GM12878 (cell line): Measurements from ENCODE around the gene NANOGP8. TPM values are rescaled to one million over a fixed set of nuclear protein-coding genes. Genes with fewer than 3 reads are reported as not detected.

Experiments
- ATAC-seq: fragments of 200-7000 bp; cut with Tn5 transposase; 3 replicates; pipeline ENCODE4 v1.9.1; 2020; ENCODE audit warnings: mild to moderate bottlenecking, moderate library complexity
- BruUV-seq: library from RNA; stranded (reverse); fragments of 400-500 nt; replicated peaks from 2 replicates; lab custom pipeline; 2021; lab: Mats Ljungman, UMichigan
- CTCF ChIA-PET: fragments of 300-600 bp; sonication (Branson Sonifier 250); formaldehyde crosslinking; extraction: SDS; loops from one replicate; lab custom pipeline; 2021; ENCODE audit warnings: inconsistent platforms; lab: Yijun Ruan, JAX
- POLR2A ChIA-PET: fragments of 350-600 bp; formaldehyde crosslinking; extraction: SDS; loops from one replicate; lab custom pipeline; 2021; ENCODE audit warnings: inconsistent platforms; lab: Charles Lee
- RAD21 ChIA-PET: fragments of 300-600 bp; sonication (Branson Sonifier 250); formaldehyde crosslinking; loops from one replicate; lab custom pipeline; 2023; ENCODE audit warnings: antibody characterized with exemption; ENCODE audit not compliant: unreplicated experiment; lab: Charles Lee
- SMC1A ChIA-PET: fragments of 300-600 bp; sonication (Branson Sonifier 250); formaldehyde crosslinking; loops from one replicate; lab custom pipeline; 2023; ENCODE audit not compliant: unreplicated experiment, uncharacterized antibody; lab: Charles Lee
- DNase-seq: peaks from one replicate; pipeline ENCODE4 v3.0.0-alpha.2; 2011; ENCODE audit warnings: low read depth, low spot score
- FAIRE-seq: peaks from 3 replicates; lab custom pipeline; 2011; peaks lifted over from hg19 to GRCh38; lab: Jason Lieb, UNC
- H2AFZ ChIP-seq: 2 replicates; pipeline ENCODE4 v1.6.0; 2011; ENCODE audit warnings: low read depth, low read length, control low read depth; ENCODE audit not compliant: control insufficient read depth
- H3K27ac ChIP-seq: 2 replicates; pipeline ENCODE4 v1.5.1; 2011; ENCODE audit warnings: control low read depth; ENCODE audit not compliant: control insufficient read depth, insufficient read depth
- H3K27me3 ChIP-seq, 2 experiments: replicated peaks in 1 of 2; 2 replicates each; pipeline versions ENCODE4 v1.6.0 to v1.6.1; 2011; ENCODE audit warnings: low read length in 1 of 2; ENCODE audit not compliant: control insufficient read depth in 2 of 2, insufficient read depth in 2 of 2
- H3K36me3 ChIP-seq, 2 experiments: 2 replicates each; pipeline ENCODE4 v1.5.1; 2011; ENCODE audit warnings: low read length in 1 of 2; ENCODE audit not compliant: control insufficient read depth in 2 of 2, insufficient read depth in 2 of 2
- H3K4me1 ChIP-seq: 2 replicates; pipeline ENCODE4 v1.6.1; 2011; ENCODE audit warnings: mild to moderate bottlenecking, low read length, moderate library complexity, mixed read lengths; ENCODE audit not compliant: control insufficient read depth, insufficient read depth
- H3K4me2 ChIP-seq: 2 replicates; pipeline ENCODE4 v1.6.0; 2011; ENCODE audit warnings: control low read depth; ENCODE audit not compliant: control insufficient read depth, insufficient read depth
- H3K4me3 ChIP-seq: fragments of 200-600 bp; sonication (generic); 2 replicates; pipeline ENCODE4 v1.5.1; 2016
- H3K79me2 ChIP-seq: 2 replicates; pipeline ENCODE4 v1.6.0; 2011; ENCODE audit warnings: low read length; ENCODE audit not compliant: control insufficient read depth, insufficient read depth
- H3K9ac ChIP-seq: 2 replicates; pipeline ENCODE4 v1.8.0; 2011; ENCODE audit warnings: low read length, control low read depth, mixed read lengths; ENCODE audit not compliant: control insufficient read depth, insufficient read depth
- H3K9me3 ChIP-seq: replicated peaks from 3 replicates; pipeline ENCODE4 v1.5.1; 2011; ENCODE audit warnings: mild to moderate bottlenecking, low read length; ENCODE audit not compliant: control insufficient read depth, insufficient read depth
- H4K20me1 ChIP-seq: 2 replicates; pipeline ENCODE4 v1.6.0; 2011; ENCODE audit not compliant: control insufficient read depth, insufficient read depth
- CEBPB ChIP-seq, 2 experiments: fragments of 150-350 bp in 1 of 2; IDR thresholded peaks; 2 replicates each; pipeline ENCODE4 v1.6.1; 2012 to 2014; ENCODE audit warnings: low read depth in 2 of 2, low read length in 2 of 2, borderline replicate concordance in 1 of 2, inconsistent platforms in 1 of 2
- CREB1 ChIP-seq: IDR thresholded peaks from 2 replicates; pipeline ENCODE4 v1.6.1; 2012; ENCODE audit warnings: low read depth, mild to moderate bottlenecking, inconsistent platforms
- ESRRA ChIP-seq: IDR thresholded peaks from 2 replicates; pipeline ENCODE4 v1.6.1; 2012; ENCODE audit warnings: mild to moderate bottlenecking, low read length, improper control_type of control experiment
- GABPA ChIP-seq: IDR thresholded peaks from 2 replicates; pipeline ENCODE4 v1.6.1; 2014; ENCODE audit warnings: antibody characterized with exemption, low read depth, mild to moderate bottlenecking, inconsistent platforms
- MEF2A ChIP-seq: IDR thresholded peaks from 2 replicates; pipeline ENCODE4 v1.6.1; 2011; ENCODE audit warnings: low read depth, mild to moderate bottlenecking, low read length, moderate library complexity; ENCODE audit not compliant: insufficient read depth
- PML ChIP-seq: IDR thresholded peaks from 2 replicates; pipeline ENCODE4 v1.6.1; 2012; ENCODE audit warnings: low read length, inconsistent platforms
- RB1 ChIP-seq: fragments of 450-650 bp; formaldehyde crosslinking; IDR thresholded peaks from 2 replicates; pipeline ENCODE4 v1.6.1; 2017; ENCODE audit warnings: mild to moderate bottlenecking, borderline replicate concordance
- RBBP5 ChIP-seq: fragments of 200-600 bp; sonication (generic); conservative IDR thresholded peaks from 2 replicates; pipeline ENCODE4 v1.6.1; 2016
- WGBS: methylation state at CpG from one replicate; pipeline ENCODE4 v1.1.6; 2016; ENCODE audit warnings: low lambda C conversion rate; ENCODE audit not compliant: insufficient replicate concordance, insufficient coverage; ENCODE audit errors: missing lambda C conversion rate; 5-methylcytosine and 5-hydroxymethylcytosine counted together
- in situ Hi-C: fragments of 300-500 bp; cut with MboI; formaldehyde crosslinking; loops from 9 replicates; pipeline ENCODE4 v1.14.3; 2018; ENCODE audit warnings: mixed read lengths
- intact Hi-C: fragments of 100-400 bp; cut with micrococcal nuclease; formaldehyde crosslinking; loops from one replicate; pipeline ENCODE4 v1.14.2; 2022; ENCODE audit not compliant: unreplicated experiment
- polyA plus RNA-seq, 11 experiments: library from polyadenylated mRNA; depleted of rRNA in 4 of 11; unstranded in 6 of 11; stranded (reverse) in 5 of 11; fragments of >200 nt; fragmentation: Nextera tagmentation in 4 of 11; fragmentation: Illumina TruSeq in 1 of 11; extraction: Ambion mirVana in 4 of 11; extraction: Trizol in 1 of 11; gene quantifications; 1 replicate in 1 of 11; 2 replicates in 10 of 11; pipeline versions ENCODE4 v1.2.1 to v1.2.3, GENCODE V29; 2011 to 2016; ENCODE audit warnings: inconsistent platforms in 2 of 11, missing spikeins in 2 of 11, low read depth in 1 of 11
- total RNA-seq, 4 experiments: library from RNA; depleted of rRNA in 3 of 4; stranded (reverse); fragments of >200 nt in 3 of 4; fragmentation: Illumina TruSeq in 1 of 4; extraction: Trizol in 1 of 4; gene quantifications; 2 replicates each; pipeline versions ENCODE4 v1.2.1 to v1.2.3, GENCODE V29; 2013 to 2021
- TF ChIP-seq, protein P1 (sequence below): fragments of 450-650 bp; IDR thresholded peaks from 2 replicates; pipeline ENCODE4 v1.6.1; 2017; ENCODE audit warnings: mild to moderate bottlenecking, low read depth, inconsistent platforms; ENCODE audit not compliant: poor library complexity, severe bottlenecking
- TF ChIP-seq, protein P2 (sequence below): IDR thresholded peaks from 2 replicates; pipeline ENCODE4 v1.6.1; 2012; ENCODE audit warnings: low read length, inconsistent platforms
- TF ChIP-seq, protein P3 (sequence below): IDR thresholded peaks from 2 replicates; pipeline ENCODE4 v1.6.1; 2011; ENCODE audit warnings: borderline replicate concordance, low read depth, mild to moderate bottlenecking, moderate library complexity, low read length; ENCODE audit not compliant: insufficient read depth, poor library complexity, severe bottlenecking
- TF ChIP-seq, protein P4 (sequence below): IDR thresholded peaks from 2 replicates; pipeline ENCODE4 v1.6.1; 2011; ENCODE audit warnings: borderline replicate concordance, low read depth, mild to moderate bottlenecking, moderate library complexity, mixed read lengths, low read length; ENCODE audit not compliant: insufficient read depth; ENCODE audit errors: extremely low read length
- TF ChIP-seq, protein P5 (sequence below): fragments of 150-350 bp; IDR thresholded peaks from 2 replicates; pipeline ENCODE4 v1.6.1; 2014; ENCODE audit warnings: mild to moderate bottlenecking, low read depth, low read length

NANOGP8 gene
- total and polyA plus RNA-seq, 10 of the 15 experiments (the other 5 are each of a cell fraction or from before 2014, with no cell fraction given) = not detected

DNA sequence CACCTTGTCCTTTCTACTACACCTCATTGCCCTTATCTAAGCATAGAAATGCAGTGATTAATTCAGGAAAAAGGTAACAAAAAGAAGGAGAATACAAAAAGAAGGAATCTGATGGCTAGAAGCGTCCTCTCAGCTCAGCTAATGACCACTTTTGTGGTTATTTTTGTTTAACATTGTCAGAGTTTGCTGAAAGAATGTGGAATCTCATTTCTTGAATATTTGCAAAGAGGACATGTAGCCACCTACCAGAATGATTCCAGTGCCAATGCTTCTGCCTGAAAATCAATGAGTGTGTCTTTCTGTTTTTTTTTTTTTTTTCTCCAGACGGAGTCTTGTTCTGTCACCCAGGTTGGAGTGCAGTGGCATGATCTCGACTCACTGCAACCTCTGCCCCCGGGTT, 24.5 kb downstream of the NANOGP8 start (continued):
- TF ChIP-seq, protein P1, sequence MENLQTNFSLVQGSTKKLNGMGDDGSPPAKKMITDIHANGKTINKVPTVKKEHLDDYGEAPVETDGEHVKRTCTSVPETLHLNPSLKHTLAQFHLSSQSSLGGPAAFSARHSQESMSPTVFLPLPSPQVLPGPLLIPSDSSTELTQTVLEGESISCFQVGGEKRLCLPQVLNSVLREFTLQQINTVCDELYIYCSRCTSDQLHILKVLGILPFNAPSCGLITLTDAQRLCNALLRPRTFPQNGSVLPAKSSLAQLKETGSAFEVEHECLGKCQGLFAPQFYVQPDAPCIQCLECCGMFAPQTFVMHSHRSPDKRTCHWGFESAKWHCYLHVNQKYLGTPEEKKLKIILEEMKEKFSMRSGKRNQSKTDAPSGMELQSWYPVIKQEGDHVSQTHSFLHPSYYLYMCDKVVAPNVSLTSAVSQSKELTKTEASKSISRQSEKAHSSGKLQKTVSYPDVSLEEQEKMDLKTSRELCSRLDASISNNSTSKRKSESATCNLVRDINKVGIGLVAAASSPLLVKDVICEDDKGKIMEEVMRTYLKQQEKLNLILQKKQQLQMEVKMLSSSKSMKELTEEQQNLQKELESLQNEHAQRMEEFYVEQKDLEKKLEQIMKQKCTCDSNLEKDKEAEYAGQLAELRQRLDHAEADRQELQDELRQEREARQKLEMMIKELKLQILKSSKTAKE = no peak
- TF ChIP-seq, protein P2, sequence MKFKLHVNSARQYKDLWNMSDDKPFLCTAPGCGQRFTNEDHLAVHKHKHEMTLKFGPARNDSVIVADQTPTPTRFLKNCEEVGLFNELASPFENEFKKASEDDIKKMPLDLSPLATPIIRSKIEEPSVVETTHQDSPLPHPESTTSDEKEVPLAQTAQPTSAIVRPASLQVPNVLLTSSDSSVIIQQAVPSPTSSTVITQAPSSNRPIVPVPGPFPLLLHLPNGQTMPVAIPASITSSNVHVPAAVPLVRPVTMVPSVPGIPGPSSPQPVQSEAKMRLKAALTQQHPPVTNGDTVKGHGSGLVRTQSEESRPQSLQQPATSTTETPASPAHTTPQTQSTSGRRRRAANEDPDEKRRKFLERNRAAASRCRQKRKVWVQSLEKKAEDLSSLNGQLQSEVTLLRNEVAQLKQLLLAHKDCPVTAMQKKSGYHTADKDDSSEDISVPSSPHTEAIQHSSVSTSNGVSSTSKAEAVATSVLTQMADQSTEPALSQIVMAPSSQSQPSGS = no peak
- no peak for TF ChIP-seq PML
- TF ChIP-seq, all 136 proteins: peak for 0

DNA sequence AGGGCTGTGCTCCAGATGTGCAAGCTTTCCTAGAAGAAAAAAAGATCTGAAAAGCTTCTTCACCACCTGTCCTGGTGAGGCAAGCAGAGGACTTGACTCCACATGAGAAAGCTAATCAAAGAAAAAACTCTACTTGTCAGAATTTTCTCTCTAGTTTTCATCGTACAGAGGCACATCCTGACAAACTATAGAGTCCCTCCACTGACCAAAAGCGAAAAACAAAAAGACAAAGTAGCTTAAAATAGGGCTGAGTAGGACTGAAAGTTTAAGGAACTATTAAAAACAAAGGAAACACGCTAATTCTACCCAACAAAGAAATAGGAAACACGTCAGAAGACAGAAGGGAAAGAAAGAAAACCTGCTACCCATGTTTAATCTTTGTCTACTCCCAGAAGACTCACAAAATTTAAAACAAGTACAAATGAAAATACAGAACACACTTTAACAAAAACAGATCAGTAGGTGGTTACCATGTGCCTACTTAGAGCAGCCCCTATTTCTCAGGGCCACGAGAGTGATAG, 26.5 kb downstream of the NANOGP8 start:
- Histone ChIP-seq H3K9ac (no peak overlapping the region), H3K27me3 (no peaks in the 10 kb centered on the region), H3K4me3 (0 out of 2 replicates have a peak overlapping the region, but pooled peaks have one; percentile 1), H3K27ac (peak overlapping the region; percentile 77), H3K9me3 (no peaks in the 10 kb centered on the region), H3K4me1 (peaks cover 8% of the 10 kb centered on the region; the same call in 1 of the 2 replicates), H3K79me2 (no peaks in the 10 kb centered on the region), H4K20me1 (no peaks in the 10 kb centered on the region), H3K36me3 (no peaks in the 10 kb centered on the region)
- ATAC-seq = peak; percentile 65
- intact Hi-C loops (loop anchor here (2.0 kb wide), 1 partner anchor 70 kb away; the partner anchor contains the start of gene ZNF770), in situ Hi-C loops (no loop called here)
- ChIA-PET SMC1A (interaction anchor here (1.1 kb wide), 1 partner anchor 44 kb away, joined by 4 read pairs; no protein-coding TSS in a partner anchor), POLR2A (no interaction called here), RAD21 (interaction anchor here (1.1 kb wide), 1 partner anchor 20 kb away, joined by 3 read pairs; no protein-coding TSS in a partner anchor)
- BruUV-seq = no TSS peak
- no peak for FAIRE-seq
- DNase-seq = no peak
- 0 out of 2 replicates have a peak, but pooled peaks have one; percentile 3 for TF ChIP-seq MEF2A
- TF ChIP-seq GABPA = peak; percentile 69; the same call in 1 of the 2 replicates
- TF ChIP-seq, protein P3, sequence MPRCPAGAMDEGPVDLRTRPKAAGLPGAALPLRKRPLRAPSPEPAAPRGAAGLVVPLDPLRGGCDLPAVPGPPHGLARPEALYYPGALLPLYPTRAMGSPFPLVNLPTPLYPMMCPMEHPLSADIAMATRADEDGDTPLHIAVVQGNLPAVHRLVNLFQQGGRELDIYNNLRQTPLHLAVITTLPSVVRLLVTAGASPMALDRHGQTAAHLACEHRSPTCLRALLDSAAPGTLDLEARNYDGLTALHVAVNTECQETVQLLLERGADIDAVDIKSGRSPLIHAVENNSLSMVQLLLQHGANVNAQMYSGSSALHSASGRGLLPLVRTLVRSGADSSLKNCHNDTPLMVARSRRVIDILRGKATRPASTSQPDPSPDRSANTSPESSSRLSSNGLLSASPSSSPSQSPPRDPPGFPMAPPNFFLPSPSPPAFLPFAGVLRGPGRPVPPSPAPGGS = no peak
- no peak for TF ChIP-seq RBBP5
- TF ChIP-seq CREB1 = peak; percentile 57
- TF ChIP-seq CEBPB (IDR thresholded peaks at IDR 0.05; ENCODE audit: borderline replicate concordance in 1 of 2, low read depth in 2 of 2, low read length in 2 of 2) = no peak
- TF ChIP-seq ESRRA = no peak
- TF ChIP-seq, protein P4, sequence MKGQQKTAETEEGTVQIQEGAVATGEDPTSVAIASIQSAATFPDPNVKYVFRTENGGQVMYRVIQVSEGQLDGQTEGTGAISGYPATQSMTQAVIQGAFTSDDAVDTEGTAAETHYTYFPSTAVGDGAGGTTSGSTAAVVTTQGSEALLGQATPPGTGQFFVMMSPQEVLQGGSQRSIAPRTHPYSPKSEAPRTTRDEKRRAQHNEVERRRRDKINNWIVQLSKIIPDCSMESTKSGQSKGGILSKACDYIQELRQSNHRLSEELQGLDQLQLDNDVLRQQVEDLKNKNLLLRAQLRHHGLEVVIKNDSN = no peak
- TF ChIP-seq, protein P5, sequence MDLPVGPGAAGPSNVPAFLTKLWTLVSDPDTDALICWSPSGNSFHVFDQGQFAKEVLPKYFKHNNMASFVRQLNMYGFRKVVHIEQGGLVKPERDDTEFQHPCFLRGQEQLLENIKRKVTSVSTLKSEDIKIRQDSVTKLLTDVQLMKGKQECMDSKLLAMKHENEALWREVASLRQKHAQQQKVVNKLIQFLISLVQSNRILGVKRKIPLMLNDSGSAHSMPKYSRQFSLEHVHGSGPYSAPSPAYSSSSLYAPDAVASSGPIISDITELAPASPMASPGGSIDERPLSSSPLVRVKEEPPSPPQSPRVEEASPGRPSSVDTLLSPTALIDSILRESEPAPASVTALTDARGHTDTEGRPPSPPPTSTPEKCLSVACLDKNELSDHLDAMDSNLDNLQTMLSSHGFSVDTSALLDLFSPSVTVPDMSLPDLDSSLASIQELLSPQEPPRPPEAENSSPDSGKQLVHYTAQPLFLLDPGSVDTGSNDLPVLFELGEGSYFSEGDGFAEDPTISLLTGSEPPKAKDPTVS = no peak
- no peak for TF ChIP-seq RB1
- TF ChIP-seq, all 136 proteins: peak for 3
- Histone ChIP-seq H3K4me2 (peak overlapping the region; percentile 69), H2AFZ (peak overlapping the region; percentile 45)
- CTCF ChIA-PET = interaction anchor here (1.0 kb wide), 1 partner anchor 89 kb away, joined by 4 read pairs; the partner anchor contains the start of gene AQR
- WGBS = 0% methylated on average over 5 of the region's 5 CpGs
